ENCODE measurements around the gene MRTFB.

The MRTFB gene

DNA sequence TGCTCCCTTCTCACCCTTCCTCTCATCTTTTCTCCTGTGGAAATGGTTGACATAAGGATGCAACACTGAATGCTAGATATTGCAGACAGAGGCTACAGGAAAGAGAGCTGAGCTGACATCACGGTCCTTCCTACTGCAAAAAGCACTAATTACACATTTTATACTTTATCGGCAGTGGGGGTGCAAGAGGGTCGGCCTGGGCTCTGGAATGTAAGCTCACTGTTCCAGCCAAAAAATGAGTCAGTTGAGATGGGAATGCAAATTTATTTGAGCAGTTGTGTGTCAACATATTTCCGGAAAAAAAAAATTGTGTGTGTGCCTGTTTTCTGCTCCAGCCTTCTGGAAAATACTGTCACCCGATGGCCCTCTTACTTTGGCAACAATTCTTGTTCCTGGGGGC lies 14.1 kb upstream of the MRTFB start:
- no peak overlapping the region for H3K9ac ChIP-seq (ENCODE audit: low read length)

DNA sequence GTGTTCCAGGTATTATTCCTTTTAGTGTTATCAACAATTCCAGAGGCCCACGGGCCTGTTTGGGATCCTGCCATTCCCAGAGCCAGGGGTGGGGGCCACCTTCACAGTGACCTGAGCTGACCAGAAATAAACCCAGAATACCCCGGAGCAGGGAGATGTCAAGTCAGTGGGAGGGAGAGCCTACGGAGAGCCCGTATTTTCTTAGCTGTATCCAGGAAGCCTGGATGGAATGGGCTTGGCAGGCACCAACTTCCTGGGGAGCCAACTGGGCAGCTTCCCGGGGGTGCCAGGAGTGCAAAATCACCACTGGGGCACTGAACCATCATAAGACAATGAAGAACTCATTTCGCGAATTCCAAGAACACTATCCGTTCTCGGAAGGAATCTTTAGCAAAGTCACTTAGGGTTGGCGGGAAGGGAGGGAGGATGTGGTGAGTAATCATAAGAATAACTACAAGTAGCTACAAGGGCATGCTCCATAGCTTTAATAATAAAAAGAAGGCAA lies 13.2 kb upstream of the MRTFB start:
- WGBS = 93% methylated on average over 8 of the region's 10 CpGs
- no peak overlapping the region for H2BK12ac ChIP-seq (ENCODE audit: low read length in 2 of 2)
- peaks cover 3% of the 10 kb centered on the region for H3K4me1 ChIP-seq (ENCODE audit: control insufficient read depth, insufficient read depth, low read depth, low read length)
- no peak overlapping the region for H3K9ac ChIP-seq (ENCODE audit: low read length)
- H4K91ac ChIP-seq (ENCODE audit: low read length) = peak overlapping the region; percentile 27
- H2BK15ac ChIP-seq (ENCODE audit: low read depth, poor library complexity, severe bottlenecking) = no peak overlapping the region
- H4K8ac ChIP-seq (ENCODE audit: low read length) = no peak overlapping the region
- peak overlapping the region; percentile 39 for H3K4me2 ChIP-seq (ENCODE audit: low read length, poor library complexity, severe bottlenecking)
- H3K79me1 ChIP-seq (replicated peaks; ENCODE audit: low read length, poor library complexity, severe bottlenecking) = no peaks in the 10 kb centered on the region
- peak overlapping the region; percentile 35 for H3K27ac ChIP-seq (ENCODE audit: low read length, poor library complexity, severe bottlenecking)
- H3K18ac ChIP-seq (ENCODE audit: low read depth in 1 of 2, low read length in 2 of 2) = no peak overlapping the region
- H2BK120ac ChIP-seq (ENCODE audit: low read depth, low read length) = no peak overlapping the region
- no peak overlapping the region for H3K4ac ChIP-seq (ENCODE audit: low read depth in 1 of 2, low read length in 2 of 2)
- H2BK5ac ChIP-seq (ENCODE audit: low read depth, low read length, poor library complexity, severe bottlenecking) = no peak overlapping the region
- no peaks in the 10 kb centered on the region for H3K27me3 ChIP-seq (ENCODE audit: control insufficient read depth in 1 of 2, insufficient read depth in 1 of 2, low read length in 2 of 2)
- peaks cover 21% of the 10 kb centered on the region for H3K9me3 ChIP-seq (ENCODE audit: control insufficient read depth, low read length)
- no peak overlapping the region for H2AFZ ChIP-seq (ENCODE audit: low read depth, low read length)
- no peak overlapping the region for H2AK5ac ChIP-seq (ENCODE audit: low read length, severe bottlenecking)
- no peak for DNase-seq
- no peak overlapping the region for H3K23ac ChIP-seq (ENCODE audit: low read length in 2 of 2)
- no peak overlapping the region for H3K14ac ChIP-seq (ENCODE audit: low read length in 2 of 2)
- H3K4me3 ChIP-seq (ENCODE audit: insufficient read depth in 1 of 2, low read depth in 1 of 2, low read length in 2 of 2) = no peak overlapping the region
- no peaks in the 10 kb centered on the region for H3K36me3 ChIP-seq (ENCODE audit: control insufficient read depth in 1 of 2, insufficient read depth in 2 of 2, low read depth in 1 of 2, low read length in 2 of 2)

More for the DNA sequence above, 14.1 kb upstream of the MRTFB start:
- Histone ChIP-seq H3K27ac (ENCODE audit: low read length, poor library complexity, severe bottlenecking) (no peak overlapping the region), H3K4me2 (ENCODE audit: low read length, poor library complexity, severe bottlenecking) (no peak overlapping the region), H3K4me1 (ENCODE audit: control insufficient read depth, insufficient read depth, low read depth, low read length) (peaks cover 3% of the 10 kb centered on the region), H2BK12ac (ENCODE audit: low read length in 2 of 2) (no peak overlapping the region), H4K8ac (ENCODE audit: low read length) (no peak overlapping the region), H4K91ac (ENCODE audit: low read length) (no peak overlapping the region), H3K79me1 (replicated peaks; ENCODE audit: low read length, poor library complexity, severe bottlenecking) (no peaks in the 10 kb centered on the region), H2AK5ac (ENCODE audit: low read length, severe bottlenecking) (no peak overlapping the region), H3K23ac (ENCODE audit: low read length in 2 of 2) (no peak overlapping the region), H3K14ac (ENCODE audit: low read length in 2 of 2) (no peak overlapping the region), H3K18ac (ENCODE audit: low read depth in 1 of 2, low read length in 2 of 2) (no peak overlapping the region), H2BK15ac (ENCODE audit: low read depth, poor library complexity, severe bottlenecking) (no peak overlapping the region), H2AFZ (ENCODE audit: low read depth, low read length) (no peak overlapping the region), H2BK5ac (ENCODE audit: low read depth, low read length, poor library complexity, severe bottlenecking) (no peak overlapping the region), H3K4me3 (ENCODE audit: insufficient read depth in 1 of 2, low read depth in 1 of 2, low read length in 2 of 2) (no peak overlapping the region), H3K9me3 (ENCODE audit: control insufficient read depth, low read length) (peaks cover 21% of the 10 kb centered on the region), H2BK120ac (ENCODE audit: low read depth, low read length) (no peak overlapping the region), H3K36me3 (ENCODE audit: control insufficient read depth in 1 of 2, insufficient read depth in 2 of 2, low read depth in 1 of 2, low read length in 2 of 2) (no peaks in the 10 kb centered on the region), H3K27me3 (ENCODE audit: control insufficient read depth in 1 of 2, insufficient read depth in 1 of 2, low read length in 2 of 2) (no peaks in the 10 kb centered on the region), H3K4ac (ENCODE audit: low read depth in 1 of 2, low read length in 2 of 2) (no peak overlapping the region)
- no peak for DNase-seq
- WGBS = 82% methylated on average over 5 of the region's 5 CpGs

DNA sequence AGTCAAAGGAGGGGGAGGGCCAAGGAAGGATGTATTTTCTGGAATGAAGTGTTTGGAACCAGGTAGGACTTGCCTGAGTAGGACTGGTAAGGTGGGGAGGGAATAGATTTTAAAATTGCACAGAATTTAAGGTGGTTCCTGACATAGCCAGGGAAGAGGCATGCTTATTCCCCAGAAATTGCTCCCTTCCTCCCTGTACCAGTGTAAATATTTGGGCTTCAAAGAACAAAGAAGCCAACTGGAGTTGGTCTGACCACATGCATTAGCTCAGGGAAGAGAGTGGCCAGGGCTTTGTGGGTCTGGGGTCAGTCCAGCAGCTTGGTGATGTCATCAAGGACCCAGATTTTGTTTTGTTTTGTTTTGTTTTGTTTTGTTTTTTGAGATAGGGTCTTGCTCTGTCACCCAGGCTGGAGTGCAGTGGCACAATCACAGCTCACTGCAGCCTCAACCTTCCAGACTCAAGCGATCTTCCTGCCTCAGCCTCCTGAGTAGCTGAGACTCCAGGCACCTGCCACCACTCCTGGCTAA lies 9.3 kb upstream of the MRTFB start:
- Histone ChIP-seq H2AK5ac (ENCODE audit: low read length, severe bottlenecking) (no peak overlapping the region), H3K4ac (ENCODE audit: low read depth in 1 of 2, low read length in 2 of 2) (no peak overlapping the region), H3K9ac (ENCODE audit: low read length) (no peak overlapping the region), H3K27ac (ENCODE audit: low read length, poor library complexity, severe bottlenecking) (no peak overlapping the region), H2BK5ac (ENCODE audit: low read depth, low read length, poor library complexity, severe bottlenecking) (no peak overlapping the region), H3K36me3 (ENCODE audit: control insufficient read depth in 1 of 2, insufficient read depth in 2 of 2, low read depth in 1 of 2, low read length in 2 of 2) (no peaks in the 10 kb centered on the region), H4K91ac (ENCODE audit: low read length) (no peak overlapping the region), H3K18ac (ENCODE audit: low read depth in 1 of 2, low read length in 2 of 2) (no peak overlapping the region), H3K4me3 (ENCODE audit: insufficient read depth in 1 of 2, low read depth in 1 of 2, low read length in 2 of 2) (no peak overlapping the region), H3K23ac (ENCODE audit: low read length in 2 of 2) (no peak overlapping the region), H3K14ac (ENCODE audit: low read length in 2 of 2) (no peak overlapping the region), H2AFZ (ENCODE audit: low read depth, low read length) (no peak overlapping the region), H3K27me3 (ENCODE audit: control insufficient read depth in 1 of 2, insufficient read depth in 1 of 2, low read length in 2 of 2) (peaks cover 0 to 3% of the 10 kb centered on the region in 2 experiments), H2BK120ac (ENCODE audit: low read depth, low read length) (no peak overlapping the region), H4K8ac (ENCODE audit: low read length) (no peak overlapping the region), H2BK15ac (ENCODE audit: low read depth, poor library complexity, severe bottlenecking) (no peak overlapping the region), H2BK12ac (ENCODE audit: low read length in 2 of 2) (no peak overlapping the region), H3K79me1 (replicated peaks; ENCODE audit: low read length, poor library complexity, severe bottlenecking) (no peaks in the 10 kb centered on the region), H3K4me1 (ENCODE audit: control insufficient read depth, insufficient read depth, low read depth, low read length) (peaks cover 3% of the 10 kb centered on the region), H3K4me2 (ENCODE audit: low read length, poor library complexity, severe bottlenecking) (no peak overlapping the region), H3K9me3 (ENCODE audit: control insufficient read depth, low read length) (peaks cover 12% of the 10 kb centered on the region)
- WGBS = no CpG with 5 or more reads among the region's 1 CpG
- DNase-seq = no peak

DNA sequence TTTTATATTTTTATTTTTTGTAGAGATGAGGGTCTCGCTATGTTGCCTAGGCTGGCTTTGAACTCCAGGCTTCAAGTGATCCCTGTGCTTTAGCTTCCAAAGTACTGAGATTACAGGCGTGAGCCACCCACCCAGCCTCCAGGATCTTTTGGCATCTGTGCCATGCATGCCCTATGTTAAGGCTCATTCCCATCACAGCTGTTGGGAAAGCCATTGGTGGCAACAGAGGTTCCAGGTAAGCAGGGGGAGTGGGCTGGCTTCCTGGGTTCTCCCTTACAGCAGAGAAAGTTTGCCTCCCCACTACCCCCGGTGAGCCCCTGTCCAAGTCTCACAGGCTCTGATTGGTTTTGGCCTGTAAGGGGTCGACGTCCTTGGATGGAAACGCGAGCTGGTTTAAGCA lies 8.9 kb upstream of the MRTFB start:
- Histone ChIP-seq H2AFZ (ENCODE audit: low read depth, low read length) (no peak overlapping the region), H2BK5ac (ENCODE audit: low read depth, low read length, poor library complexity, severe bottlenecking) (no peak overlapping the region), H3K9ac (ENCODE audit: low read length) (no peak overlapping the region), H3K27ac (ENCODE audit: low read length, poor library complexity, severe bottlenecking) (no peak overlapping the region), H3K4me3 (ENCODE audit: insufficient read depth in 1 of 2, low read depth in 1 of 2, low read length in 2 of 2) (no peak overlapping the region), H4K8ac (ENCODE audit: low read length) (no peak overlapping the region), H2BK12ac (ENCODE audit: low read length in 2 of 2) (no peak overlapping the region), H3K36me3 (ENCODE audit: control insufficient read depth in 1 of 2, insufficient read depth in 2 of 2, low read depth in 1 of 2, low read length in 2 of 2) (no peaks in the 10 kb centered on the region), H3K4ac (ENCODE audit: low read depth in 1 of 2, low read length in 2 of 2) (no peak overlapping the region), H3K18ac (ENCODE audit: low read depth in 1 of 2, low read length in 2 of 2) (no peak overlapping the region), H4K91ac (ENCODE audit: low read length) (no peak overlapping the region), H2AK5ac (ENCODE audit: low read length, severe bottlenecking) (no peak overlapping the region), H3K27me3 (ENCODE audit: control insufficient read depth in 1 of 2, insufficient read depth in 1 of 2, low read length in 2 of 2) (peaks cover 0 to 3% of the 10 kb centered on the region in 2 experiments), H3K4me1 (ENCODE audit: control insufficient read depth, insufficient read depth, low read depth, low read length) (peaks cover 3% of the 10 kb centered on the region), H3K9me3 (ENCODE audit: control insufficient read depth, low read length) (peaks cover 8% of the 10 kb centered on the region), H3K79me1 (replicated peaks; ENCODE audit: low read length, poor library complexity, severe bottlenecking) (no peaks in the 10 kb centered on the region), H3K14ac (ENCODE audit: low read length in 2 of 2) (no peak overlapping the region), H3K4me2 (ENCODE audit: low read length, poor library complexity, severe bottlenecking) (no peak overlapping the region), H3K23ac (ENCODE audit: low read length in 2 of 2) (no peak overlapping the region), H2BK120ac (ENCODE audit: low read depth, low read length) (no peak overlapping the region), H2BK15ac (ENCODE audit: low read depth, poor library complexity, severe bottlenecking) (no peak overlapping the region)
- 93% methylated on average over 7 of the region's 7 CpGs for WGBS
- no peak for DNase-seq

Data from mesenchymal stem cell (in vitro differentiated cells and primary cell).